Measurements from ENCODE around the gene GPR183. TPM values are rescaled to one million over a fixed set of nuclear protein-coding genes. Genes with fewer than 3 reads are reported as not detected.

The GPR183 gene
- total RNA-seq, 2 donors from 2014 or later, result 1.5 to 8.3 TPM

- no peak for DNase-seq
- TF ChIP-seq CTCF (IDR thresholded peaks at IDR 0.05), result no peak
- Histone ChIP-seq H3K4me3 (no peak overlapping the region), H3K9ac (ENCODE audit: low read depth in 2 of 2, low read length in 2 of 2) (no peak overlapping the region), H3K9me3 (no peaks in the 10 kb centered on the region), H3K36me3 (no peaks in the 10 kb centered on the region), H3K4me1 (no peaks in the 10 kb centered on the region), H3K27ac (no peak overlapping the region), H3K27me3 (no peaks in the 10 kb centered on the region)
- intact Hi-C loops (cut with DNase I), result no loop called here
These were observed 40.8 kb upstream of the GPR183 start for GRCh38 chr13:99347911-99348451.

GRCh38 chr13:99347335-99347878, 40.2 kb upstream of the GPR183 start:
- TF ChIP-seq CTCF (IDR thresholded peaks at IDR 0.05), result no peak
- Histone ChIP-seq H3K9me3 (no peaks in the 10 kb centered on the region), H3K27ac (no peak overlapping the region), H3K27me3 (no peaks in the 10 kb centered on the region), H3K9ac (ENCODE audit: low read depth in 2 of 2, low read length in 2 of 2) (no peak overlapping the region), H3K4me1 (no peaks in the 10 kb centered on the region), H3K4me3 (no peak overlapping the region), H3K36me3 (no peaks in the 10 kb centered on the region)
- no peak for DNase-seq
- intact Hi-C loops (cut with DNase I), result no loop called here

GRCh38 chr13:99346335-99347042, 39.3 kb upstream of the GPR183 start:
- no peaks in the 10 kb centered on the region for H3K9me3 ChIP-seq
- H3K4me1 ChIP-seq, result no peaks in the 10 kb centered on the region
- no peak overlapping the region for H3K4me3 ChIP-seq
- no peaks in the 10 kb centered on the region for H3K36me3 ChIP-seq
- no peaks in the 10 kb centered on the region for H3K27me3 ChIP-seq
- no peak overlapping the region for H3K27ac ChIP-seq
- H3K9ac ChIP-seq (ENCODE audit: low read depth in 2 of 2, low read length in 2 of 2), result no peak overlapping the region
- TF ChIP-seq CTCF (IDR thresholded peaks at IDR 0.05), result no peak
- no peak for DNase-seq
- intact Hi-C loops (cut with DNase I), result no loop called here

- Histone ChIP-seq H3K9me3 (no peaks in the 10 kb centered on the region), H3K4me3 (no peak overlapping the region), H3K27ac (no peak overlapping the region), H3K4me1 (no peaks in the 10 kb centered on the region), H3K9ac (ENCODE audit: low read depth in 2 of 2, low read length in 2 of 2) (no peak overlapping the region), H3K27me3 (no peaks in the 10 kb centered on the region), H3K36me3 (no peaks in the 10 kb centered on the region)
- DNase-seq, result no peak
- no peak for TF ChIP-seq CTCF (IDR thresholded peaks at IDR 0.05)
- intact Hi-C loops (cut with DNase I), result no loop called here
These were observed 38.1 kb upstream of the GPR183 start for GRCh38 chr13:99345345-99345744.

- no peak for TF ChIP-seq CTCF (IDR thresholded peaks at IDR 0.05)
- H3K4me1 ChIP-seq, result no peaks in the 10 kb centered on the region
- H3K4me3 ChIP-seq, result no peak overlapping the region
- intact Hi-C loops (cut with DNase I), result no loop called here
- no peaks in the 10 kb centered on the region for H3K36me3 ChIP-seq
- no peak overlapping the region for H3K9ac ChIP-seq (ENCODE audit: low read depth in 2 of 2, low read length in 2 of 2)
- no peak for DNase-seq
- no peak overlapping the region for H3K27ac ChIP-seq
- no peaks in the 10 kb centered on the region for H3K27me3 ChIP-seq
- no peaks in the 10 kb centered on the region for H3K9me3 ChIP-seq
These were observed 37.5 kb upstream of the GPR183 start for GRCh38 chr13:99344610-99345208.

Data from colonic mucosa (tissue), 4 donors.